ENCODE results near the gene KIF26B. TPM values are rescaled to one million over a fixed set of nuclear protein-coding genes. Genes with fewer than 3 reads are reported as not detected.

KIF26B gene
- polyA plus RNA-seq, 3 donors, result 29.8 to 33.7 (median 30.3) TPM

GRCh38 chr1:245234217-245235081 is 79.7 kb downstream of the KIF26B start:
- DNase-seq (ENCODE audit: low read depth in 3 of 3, low spot score in 2 of 3), result no peak

DNA sequence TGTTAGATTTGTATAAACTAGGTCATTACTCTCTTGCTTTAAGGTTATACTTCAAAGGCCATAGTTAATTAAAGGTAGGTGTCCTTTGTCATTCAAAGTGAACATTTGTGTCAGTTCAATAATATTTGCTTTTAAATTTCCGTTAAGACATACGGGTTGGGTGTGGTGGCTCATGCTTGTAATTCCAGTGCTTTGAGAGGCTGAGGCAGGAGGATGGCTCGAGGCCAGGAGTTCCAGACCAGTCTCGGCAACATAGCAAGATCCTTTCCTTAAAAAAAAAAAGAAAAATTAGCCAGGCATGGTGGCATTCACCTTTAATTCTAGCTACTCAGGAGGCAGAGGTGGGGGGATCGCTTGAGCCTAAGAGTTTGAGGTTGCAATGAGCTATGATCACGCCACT is 80.4 kb downstream of the KIF26B start:
- no peak for DNase-seq (ENCODE audit: low read depth in 3 of 3, low spot score in 2 of 3)

GRCh38 chr1:245240648-245241165 is 85.9 kb downstream of the KIF26B start:
- no peak for DNase-seq (ENCODE audit: low read depth in 3 of 3, low spot score in 2 of 3)

DNA sequence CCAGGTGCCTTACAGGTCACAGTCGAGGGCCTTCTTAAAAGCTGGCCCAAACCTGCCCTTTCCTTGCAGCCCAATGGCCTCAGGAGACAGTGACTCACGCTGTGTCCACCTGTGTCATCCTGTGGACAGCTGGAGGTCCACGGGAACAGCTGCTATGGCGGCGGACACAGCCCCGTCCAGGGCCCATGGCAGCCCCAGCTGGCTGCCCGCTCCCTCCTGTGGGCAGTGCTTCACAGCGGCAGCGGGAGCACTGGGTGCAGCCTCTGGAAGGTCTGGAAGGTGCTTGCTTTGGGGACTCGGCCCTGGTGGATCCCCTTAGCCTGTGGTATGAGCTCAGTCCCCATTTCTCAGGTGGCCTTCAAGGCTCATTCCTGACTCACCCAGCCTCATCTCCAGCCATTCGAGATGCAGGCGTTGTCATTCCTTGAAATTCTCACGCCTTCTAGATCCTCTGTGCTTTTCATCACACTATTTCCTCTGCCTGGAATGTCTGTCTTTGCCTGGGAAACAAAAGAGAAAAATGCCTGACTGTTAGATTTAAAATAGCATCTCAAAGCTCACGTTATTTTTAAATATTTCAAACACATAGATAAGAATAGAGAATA is 86.8 kb downstream of the KIF26B start:
- no peak for DNase-seq (ENCODE audit: low read depth in 3 of 3, low spot score in 2 of 3)

GRCh38 chr1:245242989-245243388 is 88.2 kb downstream of the KIF26B start:
- DNase-seq (ENCODE audit: low read depth in 3 of 3, low spot score in 2 of 3), result no peak

DNA sequence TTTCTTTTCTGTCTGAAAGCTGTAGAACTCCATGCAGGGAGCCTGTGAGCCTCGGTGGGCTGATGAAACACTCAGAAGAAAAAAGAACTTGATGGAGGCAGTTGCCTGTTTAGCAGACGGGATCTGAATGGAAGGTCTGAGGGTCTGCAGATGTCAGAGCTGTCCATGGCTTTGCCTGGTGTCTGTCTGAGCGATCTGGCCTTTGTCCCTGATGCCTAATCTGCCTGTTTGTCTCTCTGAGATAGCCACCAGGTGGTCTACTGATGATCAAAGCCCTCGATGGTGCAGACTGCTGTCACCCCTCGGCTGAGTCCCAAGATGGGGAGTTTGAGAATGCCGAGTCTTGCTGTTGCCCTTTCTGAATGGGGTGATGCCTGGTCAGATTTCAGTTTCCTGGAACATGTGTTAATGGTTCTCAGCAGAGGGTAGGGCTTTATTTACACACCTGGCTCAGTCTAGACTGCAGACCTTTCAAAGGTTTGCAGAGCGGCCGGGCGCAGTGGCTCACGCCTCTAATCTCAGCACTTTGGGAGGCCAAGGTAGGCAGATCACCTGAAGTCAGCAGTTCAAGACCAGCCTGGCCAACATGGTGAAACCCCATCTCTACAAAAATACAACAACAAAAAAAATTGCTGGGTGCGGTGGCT is 90.4 kb downstream of the KIF26B start:
- no peak for DNase-seq (ENCODE audit: low read depth in 3 of 3, low spot score in 2 of 3)

- DNase-seq (ENCODE audit: low read depth in 3 of 3, low spot score in 2 of 3), result no peak
These were observed 91.6 kb downstream of the KIF26B start for GRCh38 chr1:245246433-245246832.

- no peak for DNase-seq (ENCODE audit: low read depth in 3 of 3, low spot score in 2 of 3)
These were observed 92.6 kb downstream of the KIF26B start for GRCh38 chr1:245247356-245247755.

DNA sequence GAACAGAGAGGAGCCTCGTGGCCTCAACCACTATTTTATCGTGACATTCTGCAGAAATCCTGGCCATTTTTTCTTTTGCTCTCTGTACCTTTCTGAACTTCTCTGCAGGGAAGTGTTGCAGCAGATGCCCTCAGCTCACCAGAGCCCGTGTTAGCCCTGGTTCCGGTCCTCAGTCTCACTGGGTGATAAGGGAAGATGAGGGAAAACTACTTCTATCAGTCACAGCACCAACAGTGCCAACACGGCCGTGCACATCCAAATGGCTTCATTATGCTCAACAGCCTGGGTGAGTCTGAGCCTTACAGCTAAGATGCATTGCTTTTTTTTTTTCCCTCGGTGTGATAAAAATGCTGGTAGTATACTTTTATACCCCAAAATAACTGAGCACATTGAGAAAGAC is 93.0 kb downstream of the KIF26B start:
- no peak for DNase-seq (ENCODE audit: low read depth in 3 of 3, low spot score in 2 of 3)

DNA sequence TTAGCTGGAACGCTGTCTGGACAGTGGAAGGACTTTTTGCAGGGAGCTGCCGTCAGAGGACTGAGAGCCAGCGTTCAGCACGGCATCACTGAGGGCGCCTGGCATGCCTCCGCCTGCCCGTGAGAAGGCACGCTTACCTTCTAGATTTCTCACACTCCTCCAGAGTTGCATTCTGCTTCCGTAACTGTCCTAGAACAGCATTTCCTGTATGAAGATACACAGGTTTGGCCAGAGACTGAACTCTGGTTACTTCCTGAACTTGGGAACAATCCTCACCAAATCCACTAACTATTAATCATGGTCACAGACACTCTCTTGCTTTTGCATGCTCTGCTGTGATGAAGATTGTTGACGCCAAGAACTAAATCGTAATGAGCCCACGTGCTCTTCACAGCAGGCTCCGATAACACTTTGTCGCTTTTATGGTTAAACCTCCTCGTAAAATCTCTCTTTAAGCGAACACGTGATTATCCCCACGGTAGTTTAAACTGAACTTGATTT is 93.5 kb downstream of the KIF26B start:
- no peak for DNase-seq (ENCODE audit: low read depth in 3 of 3, low spot score in 2 of 3)

DNA sequence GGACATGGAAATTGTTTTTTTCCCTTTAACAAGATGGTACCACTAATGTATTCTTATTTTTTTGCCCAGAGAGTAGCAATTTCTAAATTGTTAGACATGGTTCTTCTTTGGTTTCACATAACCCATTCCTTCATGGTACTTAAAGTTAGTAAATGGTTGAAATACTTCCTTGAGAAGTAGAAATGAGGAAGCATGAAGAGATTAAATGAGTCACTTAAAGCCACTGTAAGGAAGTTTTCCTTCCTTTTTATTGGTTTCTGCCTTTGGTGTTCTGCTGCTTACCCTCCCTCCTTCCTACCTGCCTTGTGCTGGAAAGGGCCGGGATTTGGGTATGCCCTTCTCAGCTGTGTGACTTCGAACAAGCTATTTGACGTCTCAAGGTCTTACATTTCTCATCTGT is 101.0 kb downstream of the KIF26B start:
- no peak for DNase-seq (ENCODE audit: low read depth in 3 of 3, low spot score in 2 of 3)

DNA sequence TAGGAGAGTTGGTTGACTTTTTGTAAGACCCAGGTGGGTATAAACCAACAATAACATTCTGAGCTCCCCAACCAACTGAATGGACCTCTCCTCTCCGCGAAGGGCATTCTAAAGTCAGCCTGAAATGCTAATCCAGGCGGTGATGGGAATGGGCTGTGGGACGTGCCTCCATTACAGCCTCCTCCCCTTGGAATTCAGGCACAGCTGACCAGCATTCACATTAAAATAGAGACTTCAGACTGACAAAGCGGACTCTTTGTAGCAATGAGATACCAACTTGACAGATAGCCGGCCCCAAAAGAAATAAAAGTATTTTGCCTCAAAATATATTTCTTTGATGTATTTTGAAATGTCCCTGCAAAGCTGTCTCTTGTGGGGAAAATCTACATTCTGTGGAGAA is 101.7 kb downstream of the KIF26B start:
- no peak for DNase-seq (ENCODE audit: low read depth in 3 of 3, low spot score in 2 of 3)

DNA sequence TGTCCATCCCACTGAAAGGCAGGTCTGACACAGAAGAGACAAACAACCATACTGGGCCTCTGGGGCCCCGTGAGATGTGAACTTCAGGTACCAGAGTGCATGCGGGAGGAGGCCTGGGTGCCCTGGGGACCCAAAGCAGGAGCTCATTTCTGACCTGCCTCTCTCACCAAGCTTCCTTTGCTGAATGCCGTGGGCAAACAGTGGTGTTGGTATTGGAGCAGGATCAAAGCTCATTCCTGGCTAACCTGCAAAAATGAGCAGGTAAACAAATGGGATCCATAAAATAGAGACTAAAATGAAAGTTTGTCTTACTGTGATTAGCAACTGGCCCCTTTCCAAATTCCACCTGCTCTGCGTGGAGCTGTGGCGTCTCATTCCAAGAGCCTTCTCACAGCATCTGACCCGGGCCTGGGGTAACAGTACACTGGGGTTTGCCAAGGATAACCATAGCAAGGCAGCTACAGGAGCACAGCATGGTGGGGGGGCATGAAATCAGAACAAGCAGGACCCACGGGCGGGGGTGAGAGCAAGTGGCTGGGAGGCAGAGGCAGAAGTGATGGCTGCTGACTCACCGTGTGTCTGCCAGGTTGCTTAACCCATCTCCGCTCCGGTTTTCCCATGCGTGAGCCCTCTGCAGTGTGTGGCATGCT is 103.6 kb downstream of the KIF26B start:
- no peak for DNase-seq (ENCODE audit: low read depth in 3 of 3, low spot score in 2 of 3)

GRCh38 chr1:245260110-245260882 is 105.5 kb downstream of the KIF26B start:
- DNase-seq (ENCODE audit: low read depth in 3 of 3, low spot score in 2 of 3), result no peak

- DNase-seq (ENCODE audit: low read depth in 3 of 3, low spot score in 2 of 3), result no peak
These were observed 106.1 kb downstream of the KIF26B start for GRCh38 chr1:245260883-245261282.

DNA sequence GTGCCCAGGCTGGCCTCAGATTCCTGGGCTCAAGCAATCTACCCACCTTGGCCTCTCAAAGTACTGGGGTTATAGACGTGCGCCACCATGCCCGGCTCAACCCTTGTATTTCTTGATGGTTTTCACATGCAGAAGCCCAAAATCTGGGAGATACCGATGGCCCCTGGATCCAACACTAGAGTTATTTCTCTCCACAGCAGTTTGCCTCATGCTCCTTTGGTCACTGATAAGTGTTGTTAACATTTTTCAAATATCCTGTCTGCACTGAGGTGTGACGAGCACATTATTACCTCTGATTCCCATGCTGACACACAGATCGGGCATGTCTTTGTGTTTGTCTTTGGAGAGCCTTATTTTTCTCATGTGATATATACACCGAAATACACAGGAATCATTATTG is 107.0 kb downstream of the KIF26B start:
- DNase-seq (ENCODE audit: low read depth in 3 of 3, low spot score in 2 of 3), result peak in 1 of 3 donors; percentile 41

GRCh38 chr1:245263529-245264095 is 108.8 kb downstream of the KIF26B start:
- no peak for DNase-seq (ENCODE audit: low read depth in 3 of 3, low spot score in 2 of 3)

- DNase-seq (ENCODE audit: low read depth in 3 of 3, low spot score in 2 of 3), result no peak
These were observed 109.4 kb downstream of the KIF26B start for GRCh38 chr1:245264226-245264625.

DNA sequence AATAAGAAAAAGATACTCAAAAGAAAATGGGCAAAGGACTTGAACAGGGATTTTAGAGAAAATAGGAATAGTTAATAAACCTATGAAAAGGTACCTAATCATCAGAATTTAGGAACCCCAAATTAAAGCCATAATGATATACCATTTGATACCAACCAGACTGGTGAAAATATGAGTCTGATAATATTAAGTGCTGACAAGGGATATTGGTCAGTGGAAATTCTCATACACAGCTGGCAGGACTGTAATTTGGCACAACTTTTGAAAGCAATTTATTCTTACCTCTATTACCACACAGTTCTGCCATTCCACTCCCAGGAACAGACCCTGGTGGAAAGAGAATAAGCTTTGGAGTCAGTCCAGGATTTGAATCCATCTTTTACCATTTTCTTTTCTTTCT is 111.3 kb downstream of the KIF26B start:
- no peak for DNase-seq (ENCODE audit: low read depth in 3 of 3, low spot score in 2 of 3)

- DNase-seq (ENCODE audit: low read depth in 3 of 3, low spot score in 2 of 3), result no peak
These were observed 115.3 kb downstream of the KIF26B start for GRCh38 chr1:245270063-245270462.
